GM23338 (cell line): Measurements from ENCODE around the gene FIGN. TPM values are rescaled to one million over a fixed set of nuclear protein-coding genes. Genes with fewer than 3 reads are reported as not detected.
A peak's percentile ranks its signal among the peaks of the same experiment; 100 is the strongest.

ENCODE experiments used
- ATAC-seq: fragments of 200-7000 bp; cut with Tn5 transposase; 3 replicates; pipeline ENCODE4 v1.9.1; 2020
- DNase-seq: peaks from one replicate; pipeline ENCODE4 v3.0.0-alpha.2; 2015; ENCODE audit warnings: low spot score
- H2AFZ ChIP-seq: fragments of 200-600 bp; sonication (generic); 2 replicates; pipeline ENCODE4 v1.8.0; 2016; ENCODE audit warnings: antibody characterized with exemption, mild to moderate bottlenecking, moderate library complexity
- H3F3A ChIP-seq: fragments of 200-600 bp; sonication (generic); replicated peaks from 2 replicates; pipeline ENCODE4 v1.8.0; 2017; ENCODE audit warnings: antibody characterized with exemption, mixed run types, low read depth
- H3K27ac ChIP-seq: fragments of 200-600 bp; sonication (generic); 2 replicates; pipeline ENCODE4 v1.6.1; 2016; ENCODE audit warnings: low read depth
- H3K27me3 ChIP-seq: fragments of 200-600 bp; sonication (generic); 2 replicates; pipeline ENCODE4 v1.8.0; 2016; ENCODE audit warnings: mild to moderate bottlenecking, mixed run types, moderate library complexity; ENCODE audit not compliant: insufficient read depth
- H3K36me3 ChIP-seq: fragments of 200-600 bp; sonication (generic); 2 replicates; pipeline ENCODE4 v1.8.0; 2016; ENCODE audit warnings: mild to moderate bottlenecking; ENCODE audit not compliant: insufficient read depth
- H3K4me1 ChIP-seq: fragments of 200-600 bp; sonication (generic); 2 replicates; pipeline ENCODE4 v1.8.0; 2016; ENCODE audit warnings: mild to moderate bottlenecking, moderate library complexity; ENCODE audit not compliant: insufficient read depth
- H3K4me2 ChIP-seq: fragments of 200-600 bp; sonication (generic); 2 replicates; pipeline ENCODE4 v1.7.1; 2017; ENCODE audit warnings: mixed run types
- H3K4me3 ChIP-seq: fragments of 200-600 bp; sonication (generic); 2 replicates; pipeline ENCODE4 v1.6.1; 2016; ENCODE audit warnings: mixed run types
- H3K79me2 ChIP-seq: fragments of 200-600 bp; sonication (generic); replicated peaks from 2 replicates; pipeline ENCODE4 v1.8.0; 2017; ENCODE audit warnings: mild to moderate bottlenecking; ENCODE audit not compliant: insufficient read depth
- H3K9me2 ChIP-seq: fragments of 200-600 bp; sonication (generic); 2 replicates; pipeline ENCODE4 v1.8.0; 2017; ENCODE audit not compliant: insufficient read depth
- H4K20me1 ChIP-seq: fragments of 200-600 bp; sonication (generic); replicated peaks from 2 replicates; pipeline ENCODE4 v1.8.0; 2017; ENCODE audit warnings: mild to moderate bottlenecking; ENCODE audit not compliant: insufficient read depth
- H3K27ac Mint-ChIP-seq: 2 replicates; pipeline ENCODE4 v1.8.0; 2020; ENCODE audit warnings: inconsistent platforms, mild to moderate bottlenecking, moderate library complexity, mixed read lengths
- H3K27me3 Mint-ChIP-seq: 3 replicates; pipeline ENCODE4 v1.8.0; 2022; ENCODE audit warnings: low read depth, mild to moderate bottlenecking, moderate library complexity, mixed read lengths, inconsistent platforms; ENCODE audit not compliant: insufficient read depth, poor library complexity
- H3K36me3 Mint-ChIP-seq: 3 replicates; pipeline ENCODE4 v1.8.0; 2021; ENCODE audit warnings: low read depth, mild to moderate bottlenecking, inconsistent platforms, moderate library complexity, mixed read lengths
- H3K4me1 Mint-ChIP-seq: 3 replicates; pipeline ENCODE4 v1.8.0; 2020; ENCODE audit warnings: mild to moderate bottlenecking, inconsistent platforms, mixed read lengths
- H3K4me3 Mint-ChIP-seq: 3 replicates; pipeline ENCODE4 v1.8.0; 2021; ENCODE audit warnings: moderate library complexity, mild to moderate bottlenecking, inconsistent platforms, mixed read lengths
- H3K9me3 Mint-ChIP-seq: 3 replicates; pipeline ENCODE4 v1.8.0; 2020; ENCODE audit warnings: moderate library complexity, mild to moderate bottlenecking, inconsistent platforms, mixed read lengths
- EZH2 ChIP-seq: fragments of 200-600 bp; sonication (generic); IDR thresholded peaks from one replicate; pipeline ENCODE4 v1.8.0; 2017; ENCODE audit warnings: antibody characterized with exemption, mild to moderate bottlenecking, low read depth; ENCODE audit not compliant: unreplicated experiment
- EZH2phosphoT487 ChIP-seq: fragments of 200-600 bp; sonication (generic); IDR thresholded peaks from one replicate; pipeline ENCODE4 v1.8.1; 2018; ENCODE audit warnings: antibody characterized with exemption; ENCODE audit not compliant: unreplicated experiment
- NANOG ChIP-seq: IDR thresholded peaks from 2 replicates; pipeline ENCODE4 v1.6.1; 2016; ENCODE audit warnings: antibody characterized with exemption, borderline replicate concordance
- STAT1 ChIP-seq: IDR thresholded peaks from one replicate; pipeline ENCODE4 v1.6.1; 2016; ENCODE audit warnings: antibody characterized with exemption; ENCODE audit not compliant: unreplicated experiment
- ZNF331 ChIP-seq: fragments of 250-450 bp; sonication (Bioruptor Pico); IDR thresholded peaks from 2 replicates; pipeline ENCODE4 v1.5.0; 2020; ENCODE audit warnings: low read depth, mild to moderate bottlenecking, moderate library complexity
- ZNF462 ChIP-seq: fragments of 250-450 bp; sonication (Bioruptor Pico); IDR thresholded peaks from 2 replicates; pipeline ENCODE4 v1.5.0; 2020; ENCODE audit warnings: mild to moderate bottlenecking, moderate library complexity
- polyA plus RNA-seq: library from polyadenylated mRNA; unstranded; fragments of >200 nt; fragmentation: Nextera tagmentation; extraction: Ambion mirVana; gene quantifications from 2 replicates; pipeline ENCODE4 v1.2.1, GENCODE V29; 2016
- total RNA-seq: library from RNA; depleted of rRNA; stranded (reverse); fragments of >200 nt; shearing (Covaris generic); gene quantifications from 2 replicates; pipeline ENCODE4 v1.2.3, GENCODE V29; 2014

Gene FIGN
- total and polyA plus RNA-seq, 2 experiments from 2014 or later = 17.2 to 23.6 TPM

- TF ChIP-seq ZNF462 (CRISPR knock-in tag) (no peak), EZH2phosphoT487 (no peak)
Measured at GRCh38 chr2:163602196-163602595, 133.6 kb downstream of the FIGN start (continued).

- Mint-ChIP-seq H3K27ac (0 out of 2 replicates have a peak overlapping the region, but pooled peaks have one; percentile 70), H3K4me1 (peaks cover 63% of the 10 kb centered on the region), H3K4me3 (no peak overlapping the region), H3K36me3 (no peaks in the 10 kb centered on the region), H3K9me3 (no peaks in the 10 kb centered on the region), H3K27me3 (no peaks in the 10 kb centered on the region)
- peak overlapping the region; percentile 30; the same call in 1 of the 2 replicates for H3K4me2 ChIP-seq
- H3K4me1 ChIP-seq = peaks cover 86% of the 10 kb centered on the region
- no peaks in the 10 kb centered on the region for H3K36me3 ChIP-seq
- H3K27ac ChIP-seq = no peak overlapping the region
- no peaks in the 10 kb centered on the region for H3K9me2 ChIP-seq
- no peaks in the 10 kb centered on the region for H4K20me1 ChIP-seq
- DNase-seq = peak; percentile 55
- H3F3A ChIP-seq = no peaks in the 10 kb centered on the region
- no peaks in the 10 kb centered on the region for H3K79me2 ChIP-seq
- H3K4me3 ChIP-seq = no peak overlapping the region
- peak; percentile 79 for ATAC-seq
- no peaks in the 10 kb centered on the region for H3K27me3 ChIP-seq
- H2AFZ ChIP-seq = no peak overlapping the region
- TF ChIP-seq ZNF462 (CRISPR knock-in tag) (no peak), EZH2phosphoT487 (no peak), ZNF331 (CRISPR knock-in tag) (no peak), NANOG (no peak), EZH2 (no peak), STAT1 (no peak)
Measured at GRCh38 chr2:163601377-163601776, 134.4 kb downstream of the FIGN start.
